MCF 10A (cell line): Measurements from ENCODE around the gene CCDC106. TPM values are rescaled to one million over a fixed set of nuclear protein-coding genes. Genes with fewer than 3 reads are reported as not detected.
A peak's percentile ranks its signal among the peaks of the same experiment; 100 is the strongest.

Experiments used
- BruUV-seq: library from RNA; stranded (reverse); fragments of 400-500 nt; replicated peaks from 2 replicates; lab custom pipeline; 2021; lab: Mats Ljungman, UMichigan
- CTCF ChIA-PET: fragments of 300-600 bp; sonication (Branson Sonifier 250); formaldehyde crosslinking; extraction: SDS; loops from one replicate; lab custom pipeline; 2021; ENCODE audit warnings: antibody characterized with exemption, inconsistent platforms; lab: Yijun Ruan, JAX
- POLR2A ChIA-PET: fragments of 300-600, 350-650 bp; sonication (Branson Sonifier 250); formaldehyde crosslinking; extraction: SDS; loops from one replicate; lab custom pipeline; 2020; ENCODE audit warnings: antibody characterized with exemption, inconsistent platforms; lab: Yijun Ruan, JAX
- DNase-seq: peaks from one replicate; pipeline ENCODE4 v3.0.0-alpha.2; 2018; ENCODE audit not compliant: unreplicated experiment
- H3K27ac Mint-ChIP-seq: one replicate; pipeline ENCODE4 v1.8.0; 2022; ENCODE audit warnings: mild to moderate bottlenecking, low read depth, mixed read lengths; ENCODE audit not compliant: unreplicated experiment
- H3K27me3 Mint-ChIP-seq: one replicate; pipeline ENCODE4 v1.8.0; 2022; ENCODE audit warnings: mixed read lengths; ENCODE audit not compliant: insufficient read depth, unreplicated experiment
- H3K36me3 Mint-ChIP-seq: one replicate; pipeline ENCODE4 v1.8.0; 2022; ENCODE audit warnings: mild to moderate bottlenecking, moderate library complexity, mixed read lengths; ENCODE audit not compliant: insufficient read depth, unreplicated experiment
- H3K4me1 Mint-ChIP-seq: one replicate; pipeline ENCODE4 v1.8.0; 2022; ENCODE audit warnings: mixed read lengths; ENCODE audit not compliant: insufficient read depth, unreplicated experiment
- H3K4me3 Mint-ChIP-seq: one replicate; pipeline ENCODE4 v1.8.0; 2022; ENCODE audit warnings: mild to moderate bottlenecking, moderate library complexity, mixed read lengths; ENCODE audit not compliant: unreplicated experiment
- H3K9me3 Mint-ChIP-seq: one replicate; pipeline ENCODE4 v1.8.0; 2022; ENCODE audit warnings: mixed read lengths; ENCODE audit not compliant: unreplicated experiment
- CTCF ChIP-seq: fragments of 200-600 bp; IDR thresholded peaks from one replicate; pipeline ENCODE4 v1.8.0; 2022; ENCODE audit warnings: antibody characterized with exemption, mild to moderate bottlenecking; ENCODE audit not compliant: unreplicated experiment
- intact Hi-C: fragments of 100-400 bp; cut with micrococcal nuclease; formaldehyde crosslinking; loops from 2 replicates; pipeline ENCODE4 v1.14.1; 2022
- total RNA-seq: library from RNA; stranded (reverse); gene quantifications from 2 replicates; pipeline ENCODE4 v1.2.3, GENCODE V29; 2022

Gene CCDC106
- total RNA-seq, 1 experiment from 2014 or later, result 2.5 TPM

GRCh38 chr19:55602104-55603001 is 45.7 kb upstream of the CCDC106 start:
- ChIA-PET CTCF (interaction anchor here (0.5 to 2.0 kb wide), 4 partner anchors 31 to 455 kb away, joined by 3 to 6 read pairs (median 3); no protein-coding TSS in a partner anchor), POLR2A (interaction anchor here (0.5 to 1.6 kb wide), 3 partner anchors 19 to 409 kb away, joined by 3 to 5 read pairs (median 4); no protein-coding TSS in a partner anchor)
- Mint-ChIP-seq H3K27ac (peak overlapping the region; percentile 90), H3K4me3 (no peak overlapping the region), H3K36me3 (peaks cover 28% of the 10 kb centered on the region), H3K9me3 (no peaks in the 10 kb centered on the region), H3K4me1 (peaks cover 50% of the 10 kb centered on the region), H3K27me3 (no peaks in the 10 kb centered on the region)
- no TSS peak for BruUV-seq
- no peak for DNase-seq
- TF ChIP-seq CTCF, result no peak
- intact Hi-C loops, result no loop called here

GRCh38 chr19:55603115-55603514 is 44.9 kb upstream of the CCDC106 start:
- POLR2A ChIA-PET, result no interaction called here
- H3K27me3 Mint-ChIP-seq, result no peaks in the 10 kb centered on the region
- no peak for DNase-seq
- intact Hi-C loops, result no loop called here
- no TSS peak for BruUV-seq
- TF ChIP-seq CTCF, result no peak
- no peaks in the 10 kb centered on the region for H3K9me3 Mint-ChIP-seq
- H3K27ac Mint-ChIP-seq, result no peak overlapping the region
- peaks cover 52% of the 10 kb centered on the region for H3K4me1 Mint-ChIP-seq
- peak overlapping the region; percentile 40 for H3K4me3 Mint-ChIP-seq
- CTCF ChIA-PET, result interaction anchor here (4.5 kb wide), 1 partner anchor 99 kb away, joined by 23 read pairs; no protein-coding TSS in a partner anchor
- peaks cover 30% of the 10 kb centered on the region for H3K36me3 Mint-ChIP-seq

- H3K27ac Mint-ChIP-seq, result no peak overlapping the region
- DNase-seq, result no peak
These were observed 44.3 kb upstream of the CCDC106 start for GRCh38 chr19:55603581-55604292.

More at GRCh38 chr19:55603581-55604292, 44.3 kb upstream of the CCDC106 start:
- ChIA-PET CTCF (interaction anchor here (0.8 to 4.5 kb wide), 4 partner anchors 24 to 100 kb away, joined by 3 to 23 read pairs (median 14); no protein-coding TSS in a partner anchor), POLR2A (interaction anchor here (0.6 to 1.6 kb wide), 9 partner anchors 21 to 1141 kb away, joined by 3 to 8 read pairs (median 4); partner anchors contain the start of genes ZNF581 and ZNF784)
- Mint-ChIP-seq H3K36me3 (peaks cover 33% of the 10 kb centered on the region), H3K4me1 (peaks cover 50% of the 10 kb centered on the region), H3K4me3 (peak overlapping the region; percentile 40), H3K9me3 (no peaks in the 10 kb centered on the region), H3K27me3 (no peaks in the 10 kb centered on the region)
- no peak for TF ChIP-seq CTCF
- intact Hi-C loops, result no loop called here
- no TSS peak for BruUV-seq
